ENCODE results near the gene CD200R1.

Gene CD200R1

DNA sequence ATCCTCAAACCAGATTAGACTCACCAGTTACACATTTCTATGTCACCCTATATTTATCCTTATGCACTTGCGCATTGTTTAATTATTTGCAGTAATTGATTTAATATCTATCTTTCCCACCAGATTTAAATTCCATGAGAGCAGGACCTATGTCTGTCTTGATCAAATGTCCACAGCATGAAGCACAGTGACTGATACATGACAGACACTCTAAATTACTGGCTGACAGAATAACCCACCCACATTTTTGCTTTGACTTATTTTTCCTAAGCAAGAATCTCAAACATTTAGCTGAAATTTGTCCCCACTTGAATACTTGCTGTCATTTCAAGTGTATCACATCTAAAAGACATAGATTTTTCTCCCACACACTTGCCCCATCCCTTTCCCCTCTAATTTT, 7.5 kb downstream of the CD200R1 start:
- H3K9me3 ChIP-seq (ENCODE audit: control insufficient read depth, insufficient read depth, low read length) = peaks cover 14% of the 10 kb centered on the region
- H3K27ac ChIP-seq (ENCODE audit: low read depth, low read length) = no peak overlapping the region
- no peak for TF ChIP-seq EZH2phosphoT487 (IDR thresholded peaks at IDR 0.05; ENCODE audit: borderline replicate concordance, low read length)
- TF ChIP-seq CTCF (IDR thresholded peaks at IDR 0.05; ENCODE audit: low read depth, low read length, poor library complexity, severe bottlenecking) = no peak
- no peaks in the 10 kb centered on the region for H3K4me1 ChIP-seq (ENCODE audit: control insufficient read depth, low read length)
- no peaks in the 10 kb centered on the region for H3K9me2 ChIP-seq (replicated peaks; ENCODE audit: control insufficient read depth, low read length)
- no peaks in the 10 kb centered on the region for H3K27me3 ChIP-seq (ENCODE audit: control insufficient read depth, low read length)
- H3F3A ChIP-seq (ENCODE audit: control insufficient read depth, insufficient read depth) = no peaks in the 10 kb centered on the region
- H3K4me3 ChIP-seq (ENCODE audit: low read length) = no peak overlapping the region
- H3K36me3 ChIP-seq (ENCODE audit: control insufficient read depth, low read length) = no peaks in the 10 kb centered on the region
- H4K20me1 ChIP-seq (ENCODE audit: control insufficient read depth, insufficient read depth, low read depth, low read length) = no peaks in the 10 kb centered on the region
- no peak overlapping the region for H3K4me2 ChIP-seq (ENCODE audit: low read length)
- no peaks in the 10 kb centered on the region for H3K79me2 ChIP-seq (ENCODE audit: control insufficient read depth, low read length)

GRCh38 chr3:112966633-112967032, 8.3 kb downstream of the CD200R1 start:
- H3K9me3 ChIP-seq (ENCODE audit: control insufficient read depth, insufficient read depth, low read length) = peaks cover 14% of the 10 kb centered on the region
- no peaks in the 10 kb centered on the region for H3K27me3 ChIP-seq (ENCODE audit: control insufficient read depth, low read length)
- no peaks in the 10 kb centered on the region for H3K79me2 ChIP-seq (ENCODE audit: control insufficient read depth, low read length)
- TF ChIP-seq EZH2phosphoT487 (IDR thresholded peaks at IDR 0.05; ENCODE audit: borderline replicate concordance, low read length) (no peak), CTCF (IDR thresholded peaks at IDR 0.05; ENCODE audit: low read depth, low read length, poor library complexity, severe bottlenecking) (no peak)
- H3K36me3 ChIP-seq (ENCODE audit: control insufficient read depth, low read length) = no peaks in the 10 kb centered on the region
- H3K9me2 ChIP-seq (replicated peaks; ENCODE audit: control insufficient read depth, low read length) = no peaks in the 10 kb centered on the region
- no peaks in the 10 kb centered on the region for H4K20me1 ChIP-seq (ENCODE audit: control insufficient read depth, insufficient read depth, low read depth, low read length)
- no peak overlapping the region for H3K27ac ChIP-seq (ENCODE audit: low read depth, low read length)
- H3K4me3 ChIP-seq (ENCODE audit: low read length) = no peak overlapping the region
- no peaks in the 10 kb centered on the region for H3F3A ChIP-seq (ENCODE audit: control insufficient read depth, insufficient read depth)
- no peak overlapping the region for H3K4me2 ChIP-seq (ENCODE audit: low read length)
- no peaks in the 10 kb centered on the region for H3K4me1 ChIP-seq (ENCODE audit: control insufficient read depth, low read length)

GRCh38 chr3:112965656-112966055, 9.2 kb downstream of the CD200R1 start:
- H3K27me3 ChIP-seq (ENCODE audit: control insufficient read depth, low read length) = no peaks in the 10 kb centered on the region

More at GRCh38 chr3:112965656-112966055, 9.2 kb downstream of the CD200R1 start:
- Histone ChIP-seq H4K20me1 (ENCODE audit: control insufficient read depth, insufficient read depth, low read depth, low read length) (no peaks in the 10 kb centered on the region), H3K27ac (ENCODE audit: low read depth, low read length) (no peak overlapping the region), H3K9me2 (replicated peaks; ENCODE audit: control insufficient read depth, low read length) (no peaks in the 10 kb centered on the region), H3K4me2 (ENCODE audit: low read length) (no peak overlapping the region), H3K36me3 (ENCODE audit: control insufficient read depth, low read length) (no peaks in the 10 kb centered on the region), H3K9me3 (ENCODE audit: control insufficient read depth, insufficient read depth, low read length) (peaks cover 14% of the 10 kb centered on the region), H3K4me3 (ENCODE audit: low read length) (no peak overlapping the region), H3K4me1 (ENCODE audit: control insufficient read depth, low read length) (no peaks in the 10 kb centered on the region), H3K79me2 (ENCODE audit: control insufficient read depth, low read length) (no peaks in the 10 kb centered on the region), H3F3A (ENCODE audit: control insufficient read depth, insufficient read depth) (no peaks in the 10 kb centered on the region)
- TF ChIP-seq CTCF (IDR thresholded peaks at IDR 0.05; ENCODE audit: low read depth, low read length, poor library complexity, severe bottlenecking) = no peak
- no peak for TF ChIP-seq EZH2phosphoT487 (IDR thresholded peaks at IDR 0.05; ENCODE audit: borderline replicate concordance, low read length)

Measured in DOHH2 (cell line).